ENCODE results near the gene HNRNPA1.

- TF ChIP-seq GATA3 (IDR thresholded peaks at IDR 0.05; ENCODE audit: low read depth, low read length) (no peak), GATA2 (IDR thresholded peaks at IDR 0.05; ENCODE audit: low read depth, low read length) (no peak)
These were observed 23.2 kb upstream of the HNRNPA1 start for GRCh38 chr12:54257332-54257731.
